ENCODE results near the gene ATF4. TPM values are rescaled to one million over a fixed set of nuclear protein-coding genes. Genes with fewer than 3 reads are reported as not detected.

ATF4 gene
- polyA plus RNA-seq, 1 donor from 2014 or later: 394 TPM

GRCh38 chr22:39508393-39508792, 12.0 kb upstream of the ATF4 start:
- Histone ChIP-seq H2AFZ (ENCODE audit: low read depth, low read length) (no peak overlapping the region), H3K36me3 (ENCODE audit: insufficient read depth, low read length) (peaks cover 16% of the 10 kb centered on the region), H3K4me3 (ENCODE audit: low read length) (no peak overlapping the region), H3K27me3 (ENCODE audit: insufficient read depth, low read depth, low read length) (no peaks in the 10 kb centered on the region), H3K9ac (ENCODE audit: low read length) (no peak overlapping the region), H4K20me1 (ENCODE audit: insufficient read depth) (no peaks in the 10 kb centered on the region), H3K79me2 (replicated peaks; ENCODE audit: insufficient read depth, low read length) (peaks cover 12% of the 10 kb centered on the region), H3K4me2 (ENCODE audit: low read length) (no peak overlapping the region), H3K27ac (ENCODE audit: low read length) (no peak overlapping the region), H3K9me2 (ENCODE audit: insufficient read depth, low read length) (no peaks in the 10 kb centered on the region), H3K9me3 (ENCODE audit: low read length) (no peaks in the 10 kb centered on the region), H3F3A (ENCODE audit: insufficient read depth, low read length, poor library complexity, severe bottlenecking) (no peaks in the 10 kb centered on the region)
- TF ChIP-seq EZH2 (IDR thresholded peaks at IDR 0.05; ENCODE audit: borderline replicate concordance, insufficient read depth, low read length, poor library complexity, severe bottlenecking) (no peak), TAF1 (IDR thresholded peaks at IDR 0.05; ENCODE audit: low read depth) (no peak), MXI1 (conservative IDR thresholded peaks at IDR 0.05; ENCODE audit: poor library complexity, severe bottlenecking) (no peak), POLR2AphosphoS5 (IDR thresholded peaks at IDR 0.05) (no peak)

GRCh38 chr22:39510529-39511149, 9.7 kb upstream of the ATF4 start:
- Histone ChIP-seq H3F3A (ENCODE audit: insufficient read depth, low read length, poor library complexity, severe bottlenecking) (no peaks in the 10 kb centered on the region), H3K9me2 (ENCODE audit: insufficient read depth, low read length) (no peaks in the 10 kb centered on the region), H3K27ac (ENCODE audit: low read length) (no peak overlapping the region), H3K36me3 (ENCODE audit: insufficient read depth, low read length) (peaks cover 20% of the 10 kb centered on the region), H3K9me3 (ENCODE audit: low read length) (no peaks in the 10 kb centered on the region), H4K20me1 (ENCODE audit: insufficient read depth) (no peaks in the 10 kb centered on the region), H3K27me3 (ENCODE audit: insufficient read depth, low read depth, low read length) (no peaks in the 10 kb centered on the region), H3K4me2 (ENCODE audit: low read length) (no peak overlapping the region), H2AFZ (ENCODE audit: low read depth, low read length) (no peak overlapping the region), H3K79me2 (replicated peaks; ENCODE audit: insufficient read depth, low read length) (peaks cover 2% of the 10 kb centered on the region), H3K4me3 (ENCODE audit: low read length) (no peak overlapping the region), H3K9ac (ENCODE audit: low read length) (no peak overlapping the region)
- TF ChIP-seq POLR2AphosphoS5 (IDR thresholded peaks at IDR 0.05) (no peak), REST (IDR thresholded peaks at IDR 0.05; ENCODE audit: borderline replicate concordance) (no peak), MXI1 (conservative IDR thresholded peaks at IDR 0.05; ENCODE audit: poor library complexity, severe bottlenecking) (no peak), CTCF (IDR thresholded peaks at IDR 0.05; ENCODE audit: poor library complexity, severe bottlenecking) (no peak), TAF1 (IDR thresholded peaks at IDR 0.05; ENCODE audit: low read depth) (no peak), RAD21 (conservative IDR thresholded peaks at IDR 0.05) (no peak)

GRCh38 chr22:39511226-39511625, 9.1 kb upstream of the ATF4 start:
- no peaks in the 10 kb centered on the region for H3F3A ChIP-seq (ENCODE audit: insufficient read depth, low read length, poor library complexity, severe bottlenecking)
- no peaks in the 10 kb centered on the region for H3K9me3 ChIP-seq (ENCODE audit: low read length)
- no peak overlapping the region for H2AFZ ChIP-seq (ENCODE audit: low read depth, low read length)
- no peak overlapping the region for H3K4me2 ChIP-seq (ENCODE audit: low read length)
- no peak overlapping the region for H3K4me3 ChIP-seq (ENCODE audit: low read length)
- H3K27ac ChIP-seq (ENCODE audit: low read length): no peak overlapping the region
- peaks cover 2% of the 10 kb centered on the region for H3K79me2 ChIP-seq (replicated peaks; ENCODE audit: insufficient read depth, low read length)
- H3K27me3 ChIP-seq (ENCODE audit: insufficient read depth, low read depth, low read length): no peaks in the 10 kb centered on the region
- H3K9ac ChIP-seq (ENCODE audit: low read length): no peak overlapping the region
- TF ChIP-seq SMC3 (conservative IDR thresholded peaks at IDR 0.05; ENCODE audit: poor library complexity): no peak
- no peak for TF ChIP-seq TAF1 (IDR thresholded peaks at IDR 0.05; ENCODE audit: low read depth)
- no peak for TF ChIP-seq POLR2AphosphoS5 (IDR thresholded peaks at IDR 0.05)
- no peak for TF ChIP-seq REST (IDR thresholded peaks at IDR 0.05; ENCODE audit: borderline replicate concordance)
- no peak for TF ChIP-seq CTCF (IDR thresholded peaks at IDR 0.05; ENCODE audit: poor library complexity, severe bottlenecking)
- no peak for TF ChIP-seq MXI1 (conservative IDR thresholded peaks at IDR 0.05; ENCODE audit: poor library complexity, severe bottlenecking)
- TF ChIP-seq EP300 (conservative IDR thresholded peaks at IDR 0.05; ENCODE audit: poor library complexity, severe bottlenecking): no peak
- H4K20me1 ChIP-seq (ENCODE audit: insufficient read depth): no peaks in the 10 kb centered on the region
- H3K9me2 ChIP-seq (ENCODE audit: insufficient read depth, low read length): no peaks in the 10 kb centered on the region
- H3K36me3 ChIP-seq (ENCODE audit: insufficient read depth, low read length): peaks cover 18% of the 10 kb centered on the region
